ENCODE measurements around the gene MTREX. TPM values are rescaled to one million over a fixed set of nuclear protein-coding genes. Genes with fewer than 3 reads are reported as not detected.

Gene MTREX
- total and polyA plus RNA-seq, 4 donors: 17.4 to 88.4 (median 35.9) TPM

GRCh38 chr5:55429613-55430253 lies 121.9 kb downstream of the MTREX start:
- DNase-seq (no peak), ATAC-seq (ENCODE audit: insufficient read depth, low FRiP score) (no peak)
- no peak overlapping the region for H3K4me3 ChIP-seq
- no peak overlapping the region for H3K27ac ChIP-seq (ENCODE audit: low read depth in 1 of 2, low read length in 1 of 2)
- no peak for TF ChIP-seq CTCF (IDR thresholded peaks at IDR 0.05; ENCODE audit: control extremely low read depth, extremely low read depth)
- no peaks in the 10 kb centered on the region for H3K9me3 ChIP-seq (ENCODE audit: control insufficient read depth in 4 of 4, insufficient read depth in 3 of 4, low read length in 3 of 4)
- H3K4me1 ChIP-seq (ENCODE audit: control insufficient read depth in 5 of 5, insufficient read depth in 5 of 5, low read length in 5 of 5): peaks cover 0 to 15% (median 11%) of the 10 kb centered on the region in 5 donors
- H3K36me3 ChIP-seq (ENCODE audit: control insufficient read depth in 4 of 4, insufficient read depth in 4 of 4, low read length in 4 of 4): peaks cover 8 to 28% (median 18%) of the 10 kb centered on the region in 4 donors
- no peak overlapping the region for H3K9ac ChIP-seq (ENCODE audit: insufficient read depth in 1 of 2, low read length in 2 of 2)
- no peaks in the 10 kb centered on the region for H3K27me3 ChIP-seq (ENCODE audit: control insufficient read depth in 3 of 3, insufficient read depth in 3 of 3, low read length in 2 of 3)
- WGBS, 2 donors: 91 to 96% methylated on average over 9 of the region's 9 CpGs

- Histone ChIP-seq H3K27ac (ENCODE audit: low read depth in 1 of 2, low read length in 1 of 2) (no peak overlapping the region), H3K9ac (ENCODE audit: insufficient read depth in 1 of 2, low read length in 2 of 2) (no peak overlapping the region), H3K4me3 (no peak overlapping the region), H3K9me3 (ENCODE audit: control insufficient read depth in 4 of 4, insufficient read depth in 3 of 4, low read length in 3 of 4) (peaks cover 0 to 1% (median 0%) of the 10 kb centered on the region in 4 donors), H3K27me3 (ENCODE audit: control insufficient read depth in 3 of 3, insufficient read depth in 3 of 3, low read length in 2 of 3) (no peaks in the 10 kb centered on the region), H3K36me3 (ENCODE audit: control insufficient read depth in 4 of 4, insufficient read depth in 4 of 4, low read length in 4 of 4) (peaks cover 4 to 29% (median 10%) of the 10 kb centered on the region in 4 donors), H3K4me1 (ENCODE audit: control insufficient read depth in 5 of 5, insufficient read depth in 5 of 5, low read length in 5 of 5) (peaks cover 2 to 17% (median 12%) of the 10 kb centered on the region in 5 donors)
- no peak for DNase-seq
- no peak for TF ChIP-seq CTCF (IDR thresholded peaks at IDR 0.05; ENCODE audit: control extremely low read depth, extremely low read depth)
- WGBS, 2 donors: 97 to 98% methylated on average over 4 of the region's 4 CpGs
- ATAC-seq (ENCODE audit: insufficient read depth, low FRiP score): no peak
Observed at GRCh38 chr5:55432549-55432948, 124.8 kb downstream of the MTREX start.

GRCh38 chr5:55437452-55437851 lies 129.7 kb downstream of the MTREX start:
- peaks cover 4 to 33% (median 11%) of the 10 kb centered on the region in 4 donors for H3K36me3 ChIP-seq (ENCODE audit: control insufficient read depth in 4 of 4, insufficient read depth in 4 of 4, low read length in 4 of 4)
- TF ChIP-seq CTCF (IDR thresholded peaks at IDR 0.05; ENCODE audit: control extremely low read depth, extremely low read depth): no peak
- no peak overlapping the region for H3K9ac ChIP-seq (ENCODE audit: insufficient read depth in 1 of 2, low read length in 2 of 2)
- WGBS, 2 donors: 78 to 89% methylated on average over 1 of the region's 1 CpG
- ATAC-seq (ENCODE audit: insufficient read depth, low FRiP score) (no peak), DNase-seq (no peak)
- no peaks in the 10 kb centered on the region for H3K27me3 ChIP-seq (ENCODE audit: control insufficient read depth in 3 of 3, insufficient read depth in 3 of 3, low read length in 2 of 3)
- H3K4me1 ChIP-seq (ENCODE audit: control insufficient read depth in 5 of 5, insufficient read depth in 5 of 5, low read length in 5 of 5): peaks cover 5 to 28% (median 27%) of the 10 kb centered on the region in 5 donors
- no peak overlapping the region for H3K4me3 ChIP-seq
- peak overlapping the region in 1 of 2 donors; percentile 90 for H3K27ac ChIP-seq (ENCODE audit: low read depth in 1 of 2, low read length in 1 of 2)
- peaks cover 0 to 1% (median 0%) of the 10 kb centered on the region in 4 donors for H3K9me3 ChIP-seq (ENCODE audit: control insufficient read depth in 4 of 4, insufficient read depth in 3 of 4, low read length in 3 of 4)

Measured in lung (tissue), 12 donors.